ENCODE data around the gene FFAR1.
A peak's percentile ranks its signal among the peaks of the same experiment; 100 is the strongest.

Gene FFAR1

DNA sequence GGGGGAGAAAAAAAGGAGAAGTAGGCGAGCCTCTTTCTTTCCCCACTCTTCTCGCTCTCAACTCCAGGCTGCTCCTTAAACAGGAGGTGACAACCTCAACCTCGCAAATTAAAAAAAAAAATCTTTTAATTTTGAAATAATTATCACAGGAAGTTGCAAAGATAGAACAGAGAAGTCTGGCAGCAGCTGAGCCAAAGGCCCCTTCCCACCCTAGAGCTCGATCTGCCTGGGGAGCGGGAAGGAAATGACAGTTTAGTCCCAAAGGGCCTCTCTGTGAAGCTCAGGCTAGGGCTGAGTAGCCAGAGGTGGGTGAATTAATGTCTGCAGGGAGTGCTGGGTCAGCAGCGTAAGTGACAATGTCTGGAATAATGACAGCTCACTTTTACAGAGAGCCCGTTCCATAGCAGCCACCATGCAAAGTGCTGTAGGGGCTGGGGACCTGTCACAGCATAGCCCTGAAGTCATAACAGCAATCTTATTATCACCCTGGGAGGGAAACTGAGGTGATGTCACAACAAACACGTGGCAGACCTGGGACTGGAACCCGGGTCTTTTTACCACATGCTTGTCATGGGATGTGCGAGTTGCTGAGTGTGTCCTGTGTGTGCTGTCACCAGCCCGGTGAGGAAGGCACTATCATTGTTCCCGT, 27.5 kb upstream of the FFAR1 start:
- DNase-seq (ENCODE audit: low read depth) = no peak
- no peak overlapping the region for H3K4me3 ChIP-seq (ENCODE audit: control insufficient read depth, low read depth, low read length)
- TF ChIP-seq, protein P1, sequence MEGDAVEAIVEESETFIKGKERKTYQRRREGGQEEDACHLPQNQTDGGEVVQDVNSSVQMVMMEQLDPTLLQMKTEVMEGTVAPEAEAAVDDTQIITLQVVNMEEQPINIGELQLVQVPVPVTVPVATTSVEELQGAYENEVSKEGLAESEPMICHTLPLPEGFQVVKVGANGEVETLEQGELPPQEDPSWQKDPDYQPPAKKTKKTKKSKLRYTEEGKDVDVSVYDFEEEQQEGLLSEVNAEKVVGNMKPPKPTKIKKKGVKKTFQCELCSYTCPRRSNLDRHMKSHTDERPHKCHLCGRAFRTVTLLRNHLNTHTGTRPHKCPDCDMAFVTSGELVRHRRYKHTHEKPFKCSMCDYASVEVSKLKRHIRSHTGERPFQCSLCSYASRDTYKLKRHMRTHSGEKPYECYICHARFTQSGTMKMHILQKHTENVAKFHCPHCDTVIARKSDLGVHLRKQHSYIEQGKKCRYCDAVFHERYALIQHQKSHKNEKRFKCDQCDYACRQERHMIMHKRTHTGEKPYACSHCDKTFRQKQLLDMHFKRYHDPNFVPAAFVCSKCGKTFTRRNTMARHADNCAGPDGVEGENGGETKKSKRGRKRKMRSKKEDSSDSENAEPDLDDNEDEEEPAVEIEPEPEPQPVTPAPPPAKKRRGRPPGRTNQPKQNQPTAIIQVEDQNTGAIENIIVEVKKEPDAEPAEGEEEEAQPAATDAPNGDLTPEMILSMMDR (conservative IDR thresholded peaks at IDR 0.05; ENCODE audit: control insufficient read depth, insufficient read depth, low read depth, low read length) = no peak

DNA sequence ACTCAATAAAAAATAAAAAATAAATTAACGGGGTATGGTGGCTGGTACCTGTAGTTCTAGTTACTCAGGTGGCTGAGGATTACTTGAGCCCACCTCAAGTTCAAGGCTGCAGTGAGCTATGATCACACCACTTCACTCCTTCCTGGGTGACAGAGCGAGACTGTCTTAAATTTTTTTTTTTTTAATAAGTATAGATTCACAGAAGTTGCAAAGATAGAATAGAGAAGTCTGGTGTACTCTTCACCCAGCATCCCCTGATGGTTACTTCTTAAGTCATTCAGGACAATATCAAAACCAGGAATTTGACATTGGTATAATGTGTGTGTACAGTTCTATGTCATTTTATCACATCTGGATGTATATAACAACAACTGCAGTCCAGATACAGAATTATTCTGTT, 26.4 kb upstream of the FFAR1 start:
- TF ChIP-seq, protein P1 (conservative IDR thresholded peaks at IDR 0.05; ENCODE audit: control insufficient read depth, insufficient read depth, low read depth, low read length) = no peak
- no peak overlapping the region for H3K4me3 ChIP-seq (ENCODE audit: control insufficient read depth, low read depth, low read length)
- DNase-seq (ENCODE audit: low read depth) = no peak

DNA sequence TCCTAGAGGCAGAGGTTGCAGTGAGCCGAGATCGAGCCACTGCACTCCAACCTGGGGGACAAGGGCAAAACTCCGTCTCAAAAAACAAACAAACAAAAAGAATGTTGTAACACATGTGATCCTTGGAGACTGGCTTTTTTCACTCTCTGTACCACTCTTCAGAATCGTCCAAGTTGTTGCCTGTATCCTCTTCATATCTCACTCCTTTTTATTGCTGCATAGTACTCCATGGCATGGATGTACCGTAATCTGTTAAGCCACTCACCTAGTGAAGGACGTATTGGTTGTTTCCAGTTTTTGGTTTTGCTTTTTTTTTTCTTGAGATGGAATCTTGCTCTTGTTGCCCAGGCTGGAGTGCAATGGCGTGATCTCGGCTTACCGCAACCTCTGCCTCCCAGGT, 25.7 kb upstream of the FFAR1 start:
- no peak for DNase-seq (ENCODE audit: low read depth)
- TF ChIP-seq, protein P1 (conservative IDR thresholded peaks at IDR 0.05; ENCODE audit: control insufficient read depth, insufficient read depth, low read depth, low read length) = no peak
- no peak overlapping the region for H3K4me3 ChIP-seq (ENCODE audit: control insufficient read depth, low read depth, low read length)

GRCh38 chr19:35327642-35328041, 20.1 kb upstream of the FFAR1 start:
- TF ChIP-seq, protein P1 (conservative IDR thresholded peaks at IDR 0.05; ENCODE audit: control insufficient read depth, insufficient read depth, low read depth, low read length) = peak; percentile 30
- no peak overlapping the region for H3K4me3 ChIP-seq (ENCODE audit: control insufficient read depth, low read depth, low read length)
- DNase-seq (ENCODE audit: low read depth) = no peak

DNA sequence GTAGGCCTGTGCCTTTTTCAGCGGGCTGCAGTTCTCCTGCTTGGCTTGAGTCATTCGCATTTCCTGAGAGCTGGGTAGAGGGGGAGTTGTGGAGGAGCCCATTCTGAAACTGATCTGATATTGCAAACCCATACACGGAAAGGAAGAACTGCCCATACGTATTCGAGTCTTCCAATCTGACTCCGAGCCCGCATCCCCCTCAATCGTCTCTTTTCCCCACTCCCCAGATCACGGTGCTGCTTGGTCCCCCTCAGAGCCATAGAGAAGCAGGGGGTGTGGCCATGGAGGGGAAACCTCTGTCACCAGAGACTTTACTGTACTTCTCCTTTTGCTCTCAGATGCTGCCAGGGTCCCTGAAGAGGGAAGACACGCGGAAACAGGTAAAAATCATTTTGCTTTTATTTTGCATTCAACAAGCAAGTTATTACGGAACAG, 18.8 kb upstream of the FFAR1 start, which contains the start of gene CD22:
CD22 (plus strand) TSS at position 337 of the 435 bp plus-strand sequence. CDS start 2,854 bp downstream, outside the sequence.
- no peak for DNase-seq (ENCODE audit: low read depth)
- no peak within 1 kb of the TSS for H3K4me3 ChIP-seq (ENCODE audit: control insufficient read depth, low read depth, low read length)

DNA sequence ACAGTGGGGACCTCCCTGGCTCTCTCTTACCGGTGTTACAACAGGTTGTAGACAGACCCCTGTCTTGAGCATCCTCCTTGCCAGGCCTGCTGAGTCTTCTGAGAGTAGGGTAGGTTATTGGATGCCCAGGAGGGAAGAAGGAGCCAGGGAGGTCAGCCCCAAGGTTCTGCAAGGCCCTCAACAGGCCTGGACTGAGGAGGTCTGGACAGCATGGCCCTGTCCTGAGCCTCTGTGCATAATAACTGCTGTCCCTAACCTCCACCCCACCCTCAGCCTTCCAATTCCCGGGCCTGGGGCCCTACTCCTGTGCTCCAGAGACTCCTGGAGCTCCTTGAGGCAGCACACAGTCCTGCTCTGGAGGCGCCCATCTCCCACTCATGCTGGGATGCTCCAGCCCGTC, 18.4 kb upstream of the FFAR1 start:
- no peak for DNase-seq (ENCODE audit: low read depth)
- no peak overlapping the region for H3K4me3 ChIP-seq (ENCODE audit: control insufficient read depth, low read depth, low read length)
- TF ChIP-seq, protein P1 (conservative IDR thresholded peaks at IDR 0.05; ENCODE audit: control insufficient read depth, insufficient read depth, low read depth, low read length) = no peak

More for the DNA sequence above, 18.8 kb upstream of the FFAR1 start, which contains the start of gene CD22:
- TF ChIP-seq, protein P1 (conservative IDR thresholded peaks at IDR 0.05; ENCODE audit: control insufficient read depth, insufficient read depth, low read depth, low read length) = no peak

Measured in fibroblast of mammary gland (primary cell).